Right lobe of liver (tissue), 6 donors: ENCODE results near the gene MMP24OS. TPM values are rescaled to one million over a fixed set of nuclear protein-coding genes. Genes with fewer than 3 reads are reported as not detected.
A peak's percentile ranks its signal among the peaks of the same experiment; 100 is the strongest.

ENCODE experiments used
- ATAC-seq, 4 donors: fragments of 200-7000 bp; cut with Tn5 transposase; one replicate each; pipeline ENCODE4 v1.9.1; 2020; ENCODE audit warnings: mild to moderate bottlenecking in 4 of 4, moderate library complexity in 4 of 4
- DNase-seq, 3 donors: peaks; one replicate each; pipeline ENCODE4 v3.0.0-alpha.2; 2020
- H3K27ac ChIP-seq, 3 donors: fragments of 200-600 bp; one replicate each; pipeline ENCODE4 v1.8.0; 2022
- H3K27me3 ChIP-seq, 2 donors: fragments of 200-600 bp; one replicate each; pipeline ENCODE4 v1.8.0; 2022
- H3K36me3 ChIP-seq, 4 donors: fragments of 200-600 bp; sonication (generic) in 1 of 4; one replicate each; pipeline versions ENCODE4 v1.5.1 to v1.8.0; 2017 to 2022; ENCODE audit warnings: control low read depth in 1 of 4
- H3K4me1 ChIP-seq, 4 donors: fragments of 200-600 bp; sonication (generic) in 1 of 4; one replicate each; pipeline versions ENCODE4 v1.5.1 to v1.8.0; 2017 to 2022; ENCODE audit warnings: control low read depth in 1 of 4
- H3K4me3 ChIP-seq, 3 donors: fragments of 200-600 bp; one replicate each; pipeline ENCODE4 v1.8.0; 2022
- H3K9me3 ChIP-seq, 4 donors: fragments of 200-600 bp; sonication (generic) in 1 of 4; one replicate each; pipeline versions ENCODE4 v1.5.1 to v1.8.0; 2017 to 2022; ENCODE audit warnings: control low read depth in 1 of 4
- POLR2A ChIP-seq: fragments of 450-650 bp; IDR thresholded peaks from one replicate; pipeline ENCODE4 v1.6.1; 2017; ENCODE audit warnings: antibody characterized with exemption, mild to moderate bottlenecking
- WGBS: methylation state at CpG from one replicate; pipeline ENCODE4 v1.1.6; 2018; ENCODE audit warnings: low coverage, low lambda C conversion rate; ENCODE audit not compliant: insufficient coverage; ENCODE audit errors: missing lambda C conversion rate; 5-methylcytosine and 5-hydroxymethylcytosine counted together
- intact Hi-C, 2 donors: fragments of 100-400 bp; cut with DNase I; formaldehyde crosslinking; loops; one replicate each; pipeline versions ENCODE4 v1.11.2 to v1.14.1; 2022
- total RNA-seq, 6 experiments: library from RNA; depleted of rRNA in 2 of 6; stranded (reverse); fragments of >200 nt in 2 of 6; fragmentation: NEBNext Ultra II Directional in 3 of 6; extraction: Animal tissue kit (Norgen Biotek cat#: 25700) in 3 of 6; gene quantifications; one replicate each; pipeline versions ENCODE4 v1.1.0 to v1.2.4, GENCODE V29; 2016 to 2023
- TF ChIP-seq, protein P1 (sequence below), 4 donors: fragments of 200-600 bp in 3 of 4; fragments of 450-650 bp in 1 of 4; IDR thresholded peaks; one replicate each; pipeline versions ENCODE4 v1.5.1 to v1.8.0; 2016 to 2022; ENCODE audit warnings: antibody characterized with exemption in 4 of 4, mild to moderate bottlenecking in 2 of 4
- donor health status: DM: no; HTN: yes; CAD: no.
- donor health status: DM: no; HTN: no; CAD: no.
- donor health status: DM: no; HTN: no; CAD: no.
- donor health status: DM: no; HTN: yes; CAD: no.
- donor health status: DM: no; HTN: yes; CAD: no.

Gene MMP24OS
- total RNA-seq, 6 experiments from 2014 or later = 13.3 to 40.7 (median 23.5) TPM

DNA sequence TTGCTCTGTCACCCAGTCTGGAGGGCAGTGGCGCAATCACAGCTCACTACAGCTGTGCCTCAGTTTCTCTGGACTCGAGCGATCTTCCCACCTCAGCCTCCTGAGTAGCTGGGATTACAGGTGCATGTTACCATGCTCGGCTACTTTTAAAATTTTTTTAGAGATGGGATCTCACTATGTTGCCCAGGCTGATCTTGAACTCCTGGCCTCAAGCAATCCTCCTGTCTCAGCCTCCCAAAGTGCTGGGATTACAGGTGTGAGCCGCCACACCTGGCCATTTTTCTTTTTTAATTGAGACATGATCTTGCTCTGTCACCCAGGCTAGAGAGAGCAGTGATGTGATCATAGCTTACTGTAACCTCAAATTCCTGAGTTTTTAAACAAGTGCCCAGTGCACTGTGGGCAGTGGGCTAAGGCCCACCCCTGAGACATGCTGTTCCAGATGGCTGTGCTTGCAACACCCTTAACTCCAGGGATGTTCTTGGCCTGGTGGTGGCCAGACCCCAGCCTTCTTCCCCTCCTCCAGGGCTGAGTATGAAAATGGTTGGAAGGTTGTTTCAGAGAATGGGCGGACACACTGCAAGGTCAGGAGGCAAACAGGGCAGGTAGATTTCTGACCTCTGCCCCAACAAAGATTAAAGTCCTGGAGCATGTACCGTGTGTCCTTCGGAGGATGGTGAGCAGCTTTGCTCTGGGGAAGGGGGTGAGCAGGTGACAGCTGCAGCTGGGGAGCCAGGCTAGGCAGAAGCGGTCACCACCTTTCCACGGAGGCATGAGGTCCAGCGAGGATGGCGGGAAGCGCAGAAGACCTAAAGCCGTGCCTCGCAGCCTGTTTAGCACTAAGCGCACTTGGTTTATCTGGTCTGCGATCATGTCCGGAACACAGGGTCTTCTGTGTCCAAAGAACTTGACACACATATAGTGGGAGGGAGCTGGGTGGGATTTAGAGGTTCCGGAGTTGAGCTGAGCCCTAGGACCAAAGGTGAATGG lies 15.7 kb upstream of the MMP24OS start:
- Histone ChIP-seq H3K27me3 (no peaks in the 10 kb centered on the region), H3K4me1 (peaks cover 0 to 6% (median 0%) of the 10 kb centered on the region in 4 donors), H3K27ac (no peak overlapping the region), H3K4me3 (no peak overlapping the region), H3K36me3 (no peaks in the 10 kb centered on the region), H3K9me3 (no peaks in the 10 kb centered on the region)
- 89% methylated on average over 6 of the region's 19 CpGs for whole genome bisulfite sequencing
- TF ChIP-seq POLR2A = no peak
- TF ChIP-seq, protein P1, sequence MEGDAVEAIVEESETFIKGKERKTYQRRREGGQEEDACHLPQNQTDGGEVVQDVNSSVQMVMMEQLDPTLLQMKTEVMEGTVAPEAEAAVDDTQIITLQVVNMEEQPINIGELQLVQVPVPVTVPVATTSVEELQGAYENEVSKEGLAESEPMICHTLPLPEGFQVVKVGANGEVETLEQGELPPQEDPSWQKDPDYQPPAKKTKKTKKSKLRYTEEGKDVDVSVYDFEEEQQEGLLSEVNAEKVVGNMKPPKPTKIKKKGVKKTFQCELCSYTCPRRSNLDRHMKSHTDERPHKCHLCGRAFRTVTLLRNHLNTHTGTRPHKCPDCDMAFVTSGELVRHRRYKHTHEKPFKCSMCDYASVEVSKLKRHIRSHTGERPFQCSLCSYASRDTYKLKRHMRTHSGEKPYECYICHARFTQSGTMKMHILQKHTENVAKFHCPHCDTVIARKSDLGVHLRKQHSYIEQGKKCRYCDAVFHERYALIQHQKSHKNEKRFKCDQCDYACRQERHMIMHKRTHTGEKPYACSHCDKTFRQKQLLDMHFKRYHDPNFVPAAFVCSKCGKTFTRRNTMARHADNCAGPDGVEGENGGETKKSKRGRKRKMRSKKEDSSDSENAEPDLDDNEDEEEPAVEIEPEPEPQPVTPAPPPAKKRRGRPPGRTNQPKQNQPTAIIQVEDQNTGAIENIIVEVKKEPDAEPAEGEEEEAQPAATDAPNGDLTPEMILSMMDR (IDR thresholded peaks at IDR 0.05) = no peak
- peak in 1 of 3 donors; percentile 34 for DNase-seq
- intact Hi-C loops = no loop called here
- peak in 1 of 4 donors; percentile 14 for ATAC-seq

DNA sequence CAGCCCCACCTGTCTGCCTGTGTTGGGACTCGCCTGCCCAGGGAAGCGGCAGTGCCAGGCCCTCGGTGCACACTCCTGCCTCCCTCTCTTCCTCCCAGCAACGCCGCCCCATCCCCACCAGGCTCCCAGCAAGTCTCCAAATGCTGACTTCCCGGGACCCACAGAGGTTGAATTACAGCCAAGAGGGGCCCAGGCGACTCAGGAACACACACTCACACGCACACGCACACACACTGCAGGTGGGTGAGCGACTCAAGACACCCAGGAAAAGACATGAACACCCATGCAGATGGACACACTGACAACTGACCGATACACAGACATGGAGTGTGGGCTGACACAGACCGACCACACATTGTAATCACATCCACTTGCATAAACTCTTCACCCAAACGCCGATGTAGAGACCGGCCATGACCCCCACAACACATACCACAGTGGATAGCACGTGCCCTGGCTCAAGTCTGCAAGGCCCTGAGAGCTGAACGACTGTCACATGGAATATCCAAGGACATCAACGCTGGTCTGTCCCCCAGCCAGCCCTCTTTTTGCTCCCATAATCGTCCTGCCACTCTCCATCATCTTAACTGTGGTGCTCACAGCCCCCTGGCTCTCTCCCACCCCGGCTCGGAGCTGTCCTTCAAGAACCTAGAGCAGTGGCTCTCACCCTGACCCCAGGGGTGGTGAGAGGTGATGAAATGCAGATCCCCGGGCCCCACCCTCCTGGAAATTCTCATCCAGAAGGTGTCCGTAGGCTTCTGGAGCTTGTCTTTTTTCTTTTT lies 14.8 kb upstream of the MMP24OS start:
- Histone ChIP-seq H3K27me3 (no peaks in the 10 kb centered on the region), H3K36me3 (no peaks in the 10 kb centered on the region), H3K9me3 (no peaks in the 10 kb centered on the region), H3K27ac (no peak overlapping the region), H3K4me1 (peaks cover 0 to 6% (median 0%) of the 10 kb centered on the region in 4 donors), H3K4me3 (no peak overlapping the region)
- no peak for ATAC-seq
- TF ChIP-seq, protein P1 (IDR thresholded peaks at IDR 0.05) = no peak
- 73% methylated on average over 12 of the region's 23 CpGs for WGBS
- intact Hi-C loops = no loop called here
- DNase-seq = peak in 1 of 3 donors; percentile 28

DNA sequence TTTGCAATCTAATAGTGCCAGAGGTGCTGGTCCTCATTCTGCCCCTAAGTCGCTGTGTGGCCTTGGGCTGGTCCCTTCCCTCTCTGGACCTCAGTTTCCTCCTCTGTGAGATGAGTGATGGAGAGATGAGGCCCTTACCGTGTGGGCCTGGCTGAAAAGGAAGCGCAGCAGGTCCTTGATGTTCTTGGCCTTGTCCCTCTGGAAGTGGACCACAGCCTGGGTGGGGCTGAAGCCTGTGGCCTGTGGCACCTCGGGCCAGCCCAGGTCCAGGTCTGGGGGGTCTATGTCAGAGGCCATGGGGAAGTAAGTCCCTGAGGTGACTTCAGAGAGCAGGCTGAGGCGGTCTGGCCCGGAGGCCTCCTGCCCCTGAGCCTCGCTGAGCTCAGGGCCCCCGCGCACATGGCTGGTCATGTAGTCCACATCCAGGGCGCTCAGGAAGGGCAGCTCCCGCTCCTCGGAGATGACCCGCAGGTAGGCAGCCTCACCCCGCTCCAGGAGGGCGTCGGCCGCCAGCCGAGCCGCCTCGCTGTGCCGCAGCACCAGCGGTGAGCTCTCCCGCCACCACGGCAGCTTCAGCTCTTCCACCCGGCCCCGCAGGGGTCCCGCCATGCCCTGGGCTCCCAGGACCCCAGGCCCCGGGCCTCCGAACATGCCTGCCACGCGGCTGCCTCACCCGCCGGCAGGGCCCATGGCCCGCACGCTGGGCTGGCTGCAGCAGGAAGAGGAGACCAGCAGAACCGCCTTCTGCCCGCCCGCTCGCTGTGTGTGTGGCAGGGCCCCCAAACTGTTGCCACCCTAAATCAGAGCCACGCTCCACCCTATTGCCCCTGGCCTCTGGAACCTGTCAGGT lies 14.0 kb upstream of the MMP24OS start, which contains the start of gene FAM83C:
TSS of gene FAM83C (minus strand) at position 772 of the 850 bp plus-strand sequence. CDS start at position 651, 121 bp downstream.
- Histone ChIP-seq H3K36me3 (no peaks in the 10 kb centered on the region), H3K4me3 (no peak within 1 kb of the TSS), H3K9me3 (no peaks in the 10 kb centered on the region), H3K27ac (no peak within 1 kb of the TSS), H3K4me1 (peaks cover 0 to 7% (median 1%) of the 10 kb centered on the region in 4 donors), H3K27me3 (no peaks in the 10 kb centered on the region)
- 100% methylated on average over 4 of the region's 40 CpGs for WGBS
- intact Hi-C loops = no loop called here
- TF ChIP-seq, protein P1 (IDR thresholded peaks at IDR 0.05) = no peak
- TF ChIP-seq POLR2A = no peak
- DNase-seq = no peak
- no peak for ATAC-seq

DNA sequence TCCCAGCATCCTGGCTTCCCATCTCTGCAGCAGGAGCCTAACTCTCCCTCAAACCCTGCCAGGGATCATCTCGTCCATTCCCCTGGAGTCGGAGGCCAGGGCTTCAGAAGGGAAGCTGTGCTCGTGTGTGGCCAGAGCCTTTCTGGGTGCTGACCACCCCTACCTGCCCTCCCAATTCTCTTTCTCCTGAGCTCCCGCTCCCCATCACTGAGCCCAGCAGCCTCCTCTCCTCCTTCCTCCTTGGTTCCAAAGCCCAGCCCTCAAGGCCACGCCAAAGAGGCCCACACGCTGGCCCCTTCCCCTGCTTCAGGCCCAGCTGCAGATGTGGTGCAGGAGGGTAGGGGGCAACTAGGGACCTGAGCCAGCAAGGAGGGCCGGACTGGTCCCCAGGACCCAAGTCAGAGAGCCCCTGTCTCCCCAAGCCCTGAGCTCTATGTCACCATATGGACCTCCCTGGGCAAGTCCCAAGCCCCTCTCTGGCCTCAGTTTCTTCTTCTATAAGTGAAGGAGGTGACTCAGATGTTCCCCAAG lies 13.0 kb upstream of the MMP24OS start:
- intact Hi-C loops = no loop called here

More for the DNA sequence above, 13.0 kb upstream of the MMP24OS start:
- ATAC-seq = no peak
- no peak for DNase-seq
- H3K36me3 ChIP-seq = no peaks in the 10 kb centered on the region
- 89% methylated on average over 3 of the region's 7 CpGs for WGBS
- no peaks in the 10 kb centered on the region for H3K27me3 ChIP-seq
- peaks cover 0 to 15% (median 5%) of the 10 kb centered on the region in 4 donors for H3K4me1 ChIP-seq
- TF ChIP-seq POLR2A = no peak
- TF ChIP-seq, protein P1 (IDR thresholded peaks at IDR 0.05) = no peak
- H3K27ac ChIP-seq = no peak overlapping the region
- no peak overlapping the region for H3K4me3 ChIP-seq
- no peaks in the 10 kb centered on the region for H3K9me3 ChIP-seq
